ENCODE results near the gene APOL2.

DNA sequence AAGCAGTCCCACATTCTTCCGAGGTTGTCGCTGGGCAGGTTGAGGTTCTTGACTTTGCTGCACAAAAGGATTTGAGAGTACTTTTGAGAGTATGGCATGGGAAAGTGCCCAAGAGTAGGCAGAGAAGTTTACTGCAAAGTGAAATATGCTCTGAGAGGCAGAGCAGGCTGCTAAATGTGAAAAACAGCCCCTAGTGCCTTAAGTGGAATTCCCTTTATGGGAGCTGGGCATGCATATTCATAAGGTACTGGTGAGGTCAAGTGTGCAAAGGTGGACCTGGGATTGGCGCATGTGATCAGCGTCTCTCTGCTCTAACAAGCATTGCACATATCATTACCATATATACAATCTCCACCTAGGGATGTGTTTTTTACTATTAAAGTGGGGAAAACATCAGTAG, 25.7 kb downstream of the APOL2 start:
- TF ChIP-seq, protein P1, sequence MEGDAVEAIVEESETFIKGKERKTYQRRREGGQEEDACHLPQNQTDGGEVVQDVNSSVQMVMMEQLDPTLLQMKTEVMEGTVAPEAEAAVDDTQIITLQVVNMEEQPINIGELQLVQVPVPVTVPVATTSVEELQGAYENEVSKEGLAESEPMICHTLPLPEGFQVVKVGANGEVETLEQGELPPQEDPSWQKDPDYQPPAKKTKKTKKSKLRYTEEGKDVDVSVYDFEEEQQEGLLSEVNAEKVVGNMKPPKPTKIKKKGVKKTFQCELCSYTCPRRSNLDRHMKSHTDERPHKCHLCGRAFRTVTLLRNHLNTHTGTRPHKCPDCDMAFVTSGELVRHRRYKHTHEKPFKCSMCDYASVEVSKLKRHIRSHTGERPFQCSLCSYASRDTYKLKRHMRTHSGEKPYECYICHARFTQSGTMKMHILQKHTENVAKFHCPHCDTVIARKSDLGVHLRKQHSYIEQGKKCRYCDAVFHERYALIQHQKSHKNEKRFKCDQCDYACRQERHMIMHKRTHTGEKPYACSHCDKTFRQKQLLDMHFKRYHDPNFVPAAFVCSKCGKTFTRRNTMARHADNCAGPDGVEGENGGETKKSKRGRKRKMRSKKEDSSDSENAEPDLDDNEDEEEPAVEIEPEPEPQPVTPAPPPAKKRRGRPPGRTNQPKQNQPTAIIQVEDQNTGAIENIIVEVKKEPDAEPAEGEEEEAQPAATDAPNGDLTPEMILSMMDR (IDR thresholded peaks at IDR 0.05): no peak
- TF ChIP-seq EZH2 (IDR thresholded peaks at IDR 0.05) (no peak), EZH2phosphoT487 (IDR thresholded peaks at IDR 0.05) (no peak)

Data from neural progenitor cell (in vitro differentiated cells).